IPS-20b (cell line): Measurements from ENCODE around the gene TBC1D3B.
A peak's percentile ranks its signal among the peaks of the same experiment; 100 is the strongest.
"Not testable (repeated sequence)": the region's sequence is repeated elsewhere in the genome, so short reads cannot be mapped to it uniquely, and the experiment has no call there.

Source experiments
- H3K27ac ChIP-seq: one replicate; pipeline ENCODE4 v1.5.1; 2013; ENCODE audit warnings: low read length
- H3K27me3 ChIP-seq: 2 replicates; pipeline ENCODE4 v1.6.1; 2013; ENCODE audit warnings: mild to moderate bottlenecking, low read length, inconsistent platforms; ENCODE audit not compliant: insufficient read depth
- H3K36me3 ChIP-seq: 2 replicates; pipeline ENCODE4 v1.6.1; 2013; ENCODE audit warnings: low read depth, mild to moderate bottlenecking, inconsistent platforms, low read length, moderate library complexity; ENCODE audit not compliant: insufficient read depth
- H3K4me1 ChIP-seq: 2 replicates; pipeline ENCODE4 v1.6.1; 2013; ENCODE audit warnings: mild to moderate bottlenecking, control low read depth, inconsistent platforms, low read length, moderate library complexity; ENCODE audit not compliant: insufficient read depth
- H3K4me3 ChIP-seq: 2 replicates; pipeline ENCODE4 v1.5.1; 2013; ENCODE audit warnings: mild to moderate bottlenecking, low read length, inconsistent platforms
- H3K9ac ChIP-seq: 2 replicates; pipeline ENCODE4 v1.6.1; 2013; ENCODE audit warnings: low read depth, mild to moderate bottlenecking, inconsistent platforms, low read length, moderate library complexity
- H3K9me3 ChIP-seq: 2 replicates; pipeline ENCODE4 v1.6.1; 2013; ENCODE audit warnings: mild to moderate bottlenecking, low read depth, low read length, inconsistent platforms; ENCODE audit not compliant: insufficient read depth

Gene TBC1D3B

DNA sequence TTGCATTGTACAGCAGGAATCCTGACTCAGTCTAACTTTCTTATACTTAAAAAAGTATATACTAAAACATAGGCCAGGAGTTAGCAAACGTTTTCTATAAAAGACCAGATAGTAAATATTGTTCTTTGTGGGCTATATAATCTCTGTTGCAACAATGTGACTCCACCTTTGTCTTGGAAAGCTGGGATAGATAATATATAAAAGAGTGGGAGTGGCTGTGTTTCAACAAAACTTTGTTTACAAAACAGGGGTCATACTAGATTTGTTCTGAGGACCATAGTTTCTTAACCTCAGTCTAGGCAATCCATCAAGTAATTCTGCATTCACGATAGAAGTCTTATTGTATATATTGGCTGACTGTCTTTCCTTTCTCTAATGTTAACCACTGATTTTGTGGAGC lies 9.0 kb upstream of the TBC1D3B start:
- Histone ChIP-seq H3K27ac (no peak overlapping the region), H3K9ac (no peak overlapping the region)

DNA sequence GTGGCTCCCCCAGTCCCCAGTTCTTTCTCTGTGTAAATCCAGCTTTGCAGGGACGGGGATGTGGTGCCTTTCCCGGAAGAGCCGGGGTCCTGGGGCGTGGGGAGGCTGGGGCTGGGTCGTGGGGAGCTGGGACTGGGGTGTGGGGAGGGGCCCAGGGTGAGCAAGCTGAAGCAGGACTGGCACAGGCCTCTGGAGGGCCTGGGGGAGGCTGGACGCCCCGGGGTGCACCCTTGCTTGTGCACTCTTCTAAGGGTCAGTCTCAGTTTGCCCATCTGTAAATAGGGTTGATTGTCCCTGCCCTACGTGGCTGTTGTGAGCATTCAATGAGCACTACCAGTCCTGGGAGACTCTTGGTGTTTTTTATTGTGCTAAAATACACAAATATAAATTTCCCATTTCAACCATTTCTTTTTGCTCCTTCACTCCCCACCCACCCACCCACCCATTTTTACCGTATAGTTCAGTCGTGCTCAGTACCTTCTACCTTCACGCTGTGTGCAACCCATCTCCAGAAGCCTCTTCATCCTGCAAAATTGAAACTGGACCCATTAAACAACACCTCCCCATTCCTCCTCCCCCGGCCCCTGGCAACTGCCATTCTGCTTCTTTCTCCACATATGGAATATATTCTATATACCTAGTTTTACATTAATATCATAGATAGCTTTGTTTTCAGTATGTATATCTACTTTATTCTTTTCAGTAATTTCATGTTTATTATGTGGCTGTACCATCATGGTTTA lies 7.8 kb upstream of the TBC1D3B start:
- no peak overlapping the region for H3K27ac ChIP-seq
- H3K4me1 ChIP-seq: no peaks in the 10 kb centered on the region
- no peak overlapping the region for H3K9ac ChIP-seq
- H3K9me3 ChIP-seq: no peaks in the 10 kb centered on the region
- peaks cover 32% of the 10 kb centered on the region for H3K27me3 ChIP-seq
- peak overlapping the region; percentile 67; the same call in 1 of the 2 replicates for H3K4me3 ChIP-seq
- H3K36me3 ChIP-seq: no peaks in the 10 kb centered on the region

More for the DNA sequence above, 9.0 kb upstream of the TBC1D3B start:
- Histone ChIP-seq H3K36me3 (no peaks in the 10 kb centered on the region), H3K9me3 (no peaks in the 10 kb centered on the region), H3K4me1 (no peaks in the 10 kb centered on the region), H3K27me3 (peaks cover 32% of the 10 kb centered on the region), H3K4me3 (no peak overlapping the region)

DNA sequence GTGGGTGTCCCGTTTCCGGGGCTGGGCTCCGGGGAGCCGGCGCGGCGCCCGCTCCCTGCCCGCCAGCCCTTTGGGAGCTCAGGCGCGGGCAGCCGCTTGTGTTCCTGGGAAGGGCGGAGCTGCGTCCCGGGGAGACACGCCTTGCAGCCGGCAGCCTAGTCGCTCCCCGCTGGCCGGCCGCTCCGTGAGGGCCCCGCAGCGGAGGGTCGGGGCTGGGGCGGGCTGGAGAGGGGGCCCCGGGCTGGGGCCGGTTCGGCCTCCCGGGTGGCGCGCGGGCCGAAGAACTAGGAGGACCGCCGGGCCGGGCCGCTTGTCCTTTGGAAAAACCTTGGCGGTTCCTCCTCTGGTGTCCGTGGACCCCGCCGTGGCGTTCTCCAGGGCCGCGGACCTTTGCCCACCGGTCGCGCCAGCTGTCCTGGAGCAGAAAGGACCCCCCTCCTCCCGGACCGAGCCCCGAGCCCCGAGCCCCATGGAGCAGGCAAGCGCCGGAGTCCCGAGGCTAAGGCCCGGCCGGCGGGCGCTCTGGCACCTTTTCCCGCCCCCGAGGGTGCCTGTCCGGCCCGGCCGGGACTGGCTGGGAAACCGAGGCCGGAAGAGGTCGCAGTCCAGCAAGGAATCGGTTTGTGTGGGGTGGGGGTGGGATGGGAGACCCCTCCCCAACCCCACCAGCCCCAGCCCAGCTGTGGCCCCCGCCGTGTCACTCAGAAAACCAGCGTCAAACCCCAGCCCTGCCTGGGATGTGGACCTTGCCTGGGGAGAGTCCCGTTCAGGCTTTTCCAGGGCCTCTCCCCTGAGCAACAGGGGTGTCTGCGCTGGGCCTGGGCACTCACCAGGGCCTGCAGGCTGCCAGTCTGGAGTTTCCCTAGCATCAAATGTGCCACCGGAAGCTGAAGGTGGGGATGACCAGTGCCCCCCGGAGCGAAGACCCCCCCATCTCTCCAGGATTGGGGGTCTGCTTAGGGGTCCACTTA lies 6.8 kb upstream of the TBC1D3B start:
- H3K27ac ChIP-seq: no peak overlapping the region
- H3K27me3 ChIP-seq: peaks cover 32% of the 10 kb centered on the region
- peak overlapping the region; percentile 67; the same call in 1 of the 2 replicates for H3K4me3 ChIP-seq
- peak overlapping the region; percentile 32; the same call in 1 of the 2 replicates for H3K9ac ChIP-seq
- H3K9me3 ChIP-seq: no peaks in the 10 kb centered on the region
- no peaks in the 10 kb centered on the region for H3K4me1 ChIP-seq
- H3K36me3 ChIP-seq: no peaks in the 10 kb centered on the region

DNA sequence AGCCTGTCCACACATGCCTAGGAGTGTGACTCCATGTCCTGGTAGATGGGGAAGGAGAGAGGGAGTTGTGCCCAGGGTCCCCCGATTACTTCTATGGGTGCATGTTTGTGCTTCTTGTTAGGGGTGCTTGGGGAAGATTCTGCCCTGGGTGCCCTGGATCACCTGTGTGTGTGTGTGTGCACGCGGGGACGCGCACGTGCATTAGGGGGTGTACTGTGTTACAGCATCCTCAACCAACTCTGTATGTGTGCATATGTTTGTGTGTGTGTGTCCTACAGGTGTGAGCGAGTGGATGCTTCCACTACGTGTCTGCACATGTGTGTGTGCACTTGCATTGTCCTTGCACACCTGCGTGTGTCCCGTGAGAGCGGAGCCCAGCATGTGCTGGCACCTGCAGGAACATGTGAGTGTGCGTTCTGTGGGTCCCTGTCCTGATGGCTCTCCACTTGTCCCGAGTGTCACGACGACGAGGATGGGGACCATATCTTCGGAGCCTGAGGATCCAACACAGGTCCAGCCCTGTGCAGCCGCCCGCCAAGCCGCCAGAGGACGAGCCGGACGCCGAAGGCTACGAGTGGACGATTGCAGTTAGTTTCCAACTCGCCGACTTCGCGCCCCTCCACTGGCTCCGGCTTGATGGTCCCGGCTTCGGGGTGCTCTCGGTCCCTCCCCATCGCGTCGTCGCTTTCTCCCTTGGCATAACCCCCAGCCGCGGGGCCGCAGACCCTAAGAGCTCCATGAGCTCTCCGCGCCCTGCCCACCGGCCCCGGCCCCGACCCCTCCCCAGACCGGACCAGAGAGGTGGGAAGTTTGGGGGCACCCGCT lies 6.0 kb upstream of the TBC1D3B start:
- no peak overlapping the region for H3K27ac ChIP-seq
- H3K4me3 ChIP-seq: peak overlapping the region; percentile 67
- no peaks in the 10 kb centered on the region for H3K9me3 ChIP-seq
- H3K36me3 ChIP-seq: no peaks in the 10 kb centered on the region
- peaks cover 32% of the 10 kb centered on the region for H3K27me3 ChIP-seq
- H3K9ac ChIP-seq: peak overlapping the region; percentile 32; the same call in 1 of the 2 replicates
- H3K4me1 ChIP-seq: no peaks in the 10 kb centered on the region

DNA sequence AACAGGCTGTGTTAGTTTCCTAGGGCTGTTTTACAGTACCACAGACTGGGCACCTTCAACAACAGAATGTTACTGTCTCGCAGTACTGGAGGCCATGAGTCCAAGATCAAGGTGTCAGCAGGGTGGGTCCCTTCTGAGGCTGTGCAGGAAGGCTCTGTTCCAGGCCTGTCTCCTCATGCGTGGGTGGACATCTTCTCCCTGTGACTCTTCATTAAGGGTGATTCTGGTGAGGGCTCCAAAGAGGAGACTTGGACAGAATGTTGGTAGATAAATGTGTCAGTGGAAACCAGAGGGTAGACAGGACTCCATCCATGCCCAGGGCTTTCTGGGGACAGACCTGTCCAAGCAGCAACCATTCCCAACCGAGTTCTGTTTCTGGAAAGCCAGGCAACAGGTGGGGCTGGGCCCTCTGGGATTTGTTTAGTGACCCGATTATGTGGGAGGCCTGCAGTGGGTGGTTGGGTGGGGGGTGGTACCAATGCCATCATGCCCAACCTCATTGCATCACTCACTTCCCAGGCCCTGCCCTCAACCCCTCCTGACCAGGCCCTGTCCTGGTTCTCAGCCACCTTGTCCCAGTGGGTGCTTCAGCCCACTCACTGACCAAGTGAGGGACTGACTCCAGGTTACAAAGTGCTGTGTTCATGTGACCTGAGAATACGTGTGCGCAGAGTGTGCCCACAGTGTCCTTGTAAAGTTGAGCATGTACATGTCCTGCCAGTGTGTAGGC lies 5.2 kb upstream of the TBC1D3B start:
- not testable (repeated sequence) for H3K9me3 ChIP-seq, H3K4me3 ChIP-seq, H3K9ac ChIP-seq, H3K27ac ChIP-seq, H3K36me3 ChIP-seq, H3K4me1 ChIP-seq
- peaks cover 32% of the 10 kb centered on the region for H3K27me3 ChIP-seq

DNA sequence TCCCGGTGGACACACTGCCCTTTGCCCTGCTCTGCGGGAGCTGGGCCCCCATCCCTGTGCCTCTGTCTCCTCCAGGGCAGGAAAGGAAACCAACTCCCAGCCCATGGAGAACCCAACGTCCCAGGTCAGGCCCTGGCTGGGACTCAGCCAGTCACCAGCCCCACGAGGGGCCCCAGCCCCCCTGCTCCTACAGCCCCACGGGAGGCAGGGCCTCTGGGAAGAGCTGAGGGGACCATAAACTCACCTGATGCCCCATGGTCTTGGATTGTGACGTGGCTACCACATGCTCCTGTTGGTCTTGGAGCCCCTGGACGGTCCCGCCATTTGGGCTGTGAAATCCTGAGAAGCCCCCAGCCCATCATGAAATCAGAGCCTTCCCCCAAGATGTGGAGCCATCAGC lies 7.6 kb downstream of the TBC1D3B start:
- not testable (repeated sequence) for H3K36me3 ChIP-seq, H3K27me3 ChIP-seq, H3K4me3 ChIP-seq, H3K4me1 ChIP-seq, H3K27ac ChIP-seq, H3K9ac ChIP-seq, H3K9me3 ChIP-seq

DNA sequence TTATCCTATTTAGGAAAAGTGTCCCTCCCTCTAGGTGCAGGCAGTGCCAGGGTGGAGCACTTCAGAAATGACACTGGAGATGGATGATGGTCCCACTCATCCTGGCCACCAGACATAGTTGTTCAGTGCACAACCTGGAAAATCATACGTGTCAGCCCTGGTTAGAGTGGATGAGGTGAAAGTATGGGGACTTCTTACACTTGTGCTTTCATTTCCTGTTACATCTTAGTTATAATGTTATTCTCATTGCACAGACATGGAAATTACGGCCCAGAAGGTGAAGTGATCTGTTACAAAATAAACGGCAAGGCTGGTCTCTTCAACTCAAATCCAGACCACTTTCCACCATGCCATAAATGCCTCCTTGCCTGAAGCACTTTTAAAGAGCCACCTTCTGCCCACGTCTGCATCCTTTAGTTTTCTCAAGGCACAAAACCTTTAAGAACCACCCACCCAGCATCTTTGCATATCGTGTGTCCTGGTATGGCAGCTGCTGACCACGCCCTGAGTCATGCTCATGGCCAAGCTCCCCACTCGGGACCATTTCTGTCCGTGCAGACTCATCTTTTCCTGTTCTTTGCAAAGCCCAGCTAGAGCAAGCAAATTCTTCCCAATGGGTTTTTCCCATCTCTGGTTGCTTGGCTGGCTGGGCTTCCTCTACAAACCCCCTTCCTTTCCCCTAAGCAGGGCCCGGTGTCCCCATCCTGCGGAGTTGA lies 22.4 kb downstream of the TBC1D3B start:
- no peaks in the 10 kb centered on the region for H3K4me1 ChIP-seq
- no peak overlapping the region for H3K4me3 ChIP-seq
- H3K27ac ChIP-seq: no peak overlapping the region
- no peaks in the 10 kb centered on the region for H3K36me3 ChIP-seq
- H3K9me3 ChIP-seq: no peaks in the 10 kb centered on the region
- no peak overlapping the region for H3K9ac ChIP-seq
- no peaks in the 10 kb centered on the region for H3K27me3 ChIP-seq

DNA sequence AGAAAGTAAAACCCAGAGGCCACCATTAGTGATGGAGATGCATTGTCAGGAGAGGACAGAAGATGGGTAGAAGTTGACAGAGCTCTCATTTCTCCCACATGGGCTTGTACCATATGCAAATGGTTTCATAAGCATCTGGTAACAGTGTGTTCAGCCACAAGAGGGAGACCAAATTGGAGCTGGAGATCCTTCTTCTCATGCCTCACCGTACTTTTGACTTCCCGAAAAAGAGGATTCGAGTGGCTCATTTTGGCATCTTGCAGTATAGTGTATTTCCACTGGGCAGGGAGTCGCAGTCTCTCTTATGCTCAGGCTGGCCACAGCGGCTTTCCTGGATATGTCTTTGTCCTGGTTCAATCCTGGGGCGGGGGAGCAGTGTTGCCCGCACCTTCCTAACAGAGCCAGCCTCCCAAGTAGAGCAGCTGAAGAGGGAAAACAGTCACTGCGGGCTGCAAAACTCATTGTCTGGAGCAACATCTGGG lies 23.8 kb downstream of the TBC1D3B start:
- Histone ChIP-seq H3K4me1 (no peaks in the 10 kb centered on the region), H3K27me3 (no peaks in the 10 kb centered on the region), H3K4me3 (no peak overlapping the region), H3K9me3 (no peaks in the 10 kb centered on the region), H3K9ac (no peak overlapping the region), H3K36me3 (no peaks in the 10 kb centered on the region), H3K27ac (no peak overlapping the region)

DNA sequence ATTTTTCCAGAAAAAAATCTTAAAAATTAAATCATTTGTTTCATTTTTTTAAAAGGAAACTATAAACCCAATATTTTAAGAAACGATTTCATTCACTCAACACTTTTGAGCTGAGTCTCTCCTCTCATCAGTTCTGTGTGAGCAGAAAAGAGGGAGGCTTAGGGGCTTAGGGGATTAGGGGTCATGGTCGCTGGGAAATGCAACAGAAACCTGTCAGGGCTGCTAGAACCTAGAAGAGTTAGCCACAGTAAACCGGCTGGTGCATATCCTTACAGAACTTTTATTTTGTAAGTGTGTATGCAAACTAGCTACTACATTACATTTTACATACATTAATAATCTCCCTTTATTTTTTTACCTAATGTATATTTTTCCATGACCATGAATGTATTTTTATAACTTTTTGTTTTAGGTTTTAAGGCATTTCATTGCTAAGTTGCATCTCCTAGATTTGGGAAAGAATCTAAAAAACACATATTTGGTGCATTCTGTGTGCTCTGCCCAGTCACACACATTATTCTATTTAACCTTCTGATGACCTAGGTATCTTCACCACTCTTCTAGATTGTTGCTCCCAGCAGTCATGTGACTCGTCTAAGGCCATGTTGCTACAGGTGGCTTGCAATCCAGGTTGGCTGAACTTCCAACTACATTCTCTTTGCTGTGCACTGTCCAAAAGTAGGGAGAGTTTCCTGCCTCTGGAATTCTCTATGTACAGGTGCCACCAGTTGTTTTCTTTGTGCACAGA lies 24.4 kb downstream of the TBC1D3B start:
- Histone ChIP-seq H3K9ac (no peak overlapping the region), H3K4me3 (no peak overlapping the region), H3K36me3 (no peaks in the 10 kb centered on the region), H3K27me3 (no peaks in the 10 kb centered on the region), H3K4me1 (no peaks in the 10 kb centered on the region), H3K9me3 (no peaks in the 10 kb centered on the region), H3K27ac (no peak overlapping the region)

DNA sequence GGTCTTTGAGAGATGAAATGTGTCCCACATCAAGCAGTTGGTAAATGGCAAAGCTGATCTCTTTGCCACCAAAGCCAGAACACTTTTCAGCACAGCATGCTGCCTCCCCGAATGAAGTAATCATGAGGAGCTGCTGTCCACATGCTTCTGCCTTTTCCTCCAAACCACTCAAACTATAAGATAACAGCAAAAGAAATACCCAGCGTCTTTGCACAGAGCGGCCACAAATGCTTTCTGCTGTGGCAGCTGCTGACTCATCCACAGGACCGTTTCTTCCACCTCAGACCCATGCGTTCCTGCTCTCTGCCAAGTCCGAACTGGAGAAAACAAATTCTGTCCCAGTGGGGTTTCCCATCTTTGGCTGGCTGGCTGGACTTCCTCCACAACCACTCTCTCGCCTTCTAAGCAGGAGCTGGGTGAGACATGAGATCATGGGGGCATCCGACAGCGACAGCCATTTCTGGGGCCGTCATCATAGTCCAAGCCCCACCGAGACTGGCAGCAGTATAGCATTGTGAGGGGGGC lies 27.1 kb downstream of the TBC1D3B start:
- Histone ChIP-seq H3K9me3 (no peaks in the 10 kb centered on the region), H3K4me3 (no peak overlapping the region), H3K27me3 (no peaks in the 10 kb centered on the region), H3K27ac (no peak overlapping the region), H3K4me1 (no peaks in the 10 kb centered on the region), H3K9ac (no peak overlapping the region), H3K36me3 (no peaks in the 10 kb centered on the region)
